A549 (cell line): Measurements from ENCODE around the gene LYZL6. TPM values are rescaled to one million over a fixed set of nuclear protein-coding genes. Genes with fewer than 3 reads are reported as not detected.

Experiments used
- ATAC-seq, 2 experiments: fragments of 200-7000 bp in 1 of 2; fragments of >200 bp in 1 of 2; cut with Nextera tagmentation in 1 of 2; cut with Tn5 transposase in 1 of 2; 3 replicates each; pipeline versions ENCODE4 v1.8.0 to v1.9.1; 2018 to 2020; ENCODE audit warnings: mild to moderate bottlenecking in 1 of 2, moderate library complexity in 1 of 2
- CTCF ChIA-PET: fragments of 300-600 bp; sonication (Branson Sonifier 250); formaldehyde crosslinking; extraction: SDS; loops from one replicate; lab custom pipeline; 2021; ENCODE audit warnings: antibody characterized with exemption, inconsistent platforms; lab: Yijun Ruan, JAX
- POLR2A ChIA-PET: fragments of 350-600 bp; formaldehyde crosslinking; extraction: SDS; loops from one replicate; lab custom pipeline; 2021; ENCODE audit warnings: antibody characterized with exemption, inconsistent platforms; lab: Yijun Ruan, JAX
- DNase-seq, 2 experiments: peaks; one replicate each; pipeline versions ENCODE4 v3.0.0 to v3.0.0-alpha.2; 2011 to 2016; ENCODE audit warnings: low read depth in 1 of 2, low spot score in 1 of 2
- FAIRE-seq: peaks from 2 replicates; lab custom pipeline; 2011; peaks lifted over from hg19 to GRCh38; lab: Jason Lieb, UNC
- H3K27ac ChIP-seq, 2 experiments: fragments of >200 bp; sonication (Bioruptor Twin); formaldehyde crosslinking; 3 replicates each; pipeline ENCODE4 v1.5.1; 2016 to 2017
- H3K4me1 ChIP-seq: fragments of >200 bp; sonication (Bioruptor Twin); formaldehyde crosslinking; 3 replicates; pipeline ENCODE4 v1.6.1; 2016
- H3K4me2 ChIP-seq: fragments of >200 bp; sonication (Bioruptor Twin); formaldehyde crosslinking; 3 replicates; pipeline ENCODE4 v1.6.1; 2016
- H3K4me3 ChIP-seq: fragments of >200 bp; sonication (Bioruptor Twin); formaldehyde crosslinking; 3 replicates; pipeline ENCODE4 v1.5.1; 2016
- H3K9me3 ChIP-seq: fragments of >200 bp; sonication (Bioruptor Twin); formaldehyde crosslinking; 3 replicates; pipeline ENCODE4 v1.6.1; 2016
- CBX8 ChIP-seq: fragments of 200-600 bp; sonication (generic); IDR thresholded peaks from 2 replicates; pipeline ENCODE4 v1.6.1; 2016
- GATA3 ChIP-seq: IDR thresholded peaks from 2 replicates; pipeline ENCODE4 v1.6.1; 2012; ENCODE audit warnings: borderline replicate concordance
- JUN ChIP-seq, 2 experiments: fragments of >200 bp; sonication (Bioruptor Twin); formaldehyde crosslinking; IDR thresholded peaks; 2 replicates in 1 of 2; 3 replicates in 1 of 2; pipeline ENCODE4 v1.6.1; 2016 to 2017
- KDM5A ChIP-seq: fragments of 200-600 bp; sonication (generic); IDR thresholded peaks from 2 replicates; pipeline ENCODE4 v1.6.1; 2016; ENCODE audit warnings: antibody characterized with exemption, mild to moderate bottlenecking
- MAZ ChIP-seq: fragments of 150-350 bp; IDR thresholded peaks from 2 replicates; pipeline ENCODE4 v1.6.1; 2014; ENCODE audit warnings: antibody characterized with exemption, low read depth, low read length, borderline replicate concordance
- MYC ChIP-seq: IDR thresholded peaks from 2 replicates; pipeline ENCODE4 v1.6.1; 2012; ENCODE audit warnings: mild to moderate bottlenecking, inconsistent platforms, low read length, improper control_type of control experiment, borderline replicate concordance
- NPAS2 ChIP-seq: fragments of 250-450 bp; sonication (Bioruptor Pico); IDR thresholded peaks from 2 replicates; pipeline ENCODE4 v1.8.0; 2022; ENCODE audit warnings: mild to moderate bottlenecking, moderate library complexity, borderline replicate concordance
- PHF8 ChIP-seq: fragments of 200-600 bp; sonication (generic); IDR thresholded peaks from 2 replicates; pipeline ENCODE4 v1.6.1; 2016; ENCODE audit warnings: low read depth, mild to moderate bottlenecking, antibody characterized with exemption, moderate library complexity, borderline replicate concordance
- POLR2AphosphoS2 ChIP-seq: conservative IDR thresholded peaks from 2 replicates; pipeline ENCODE4 v1.6.1; 2012; ENCODE audit warnings: low read length, improper control_type of control experiment, inconsistent platforms
- RAD21 ChIP-seq, 2 experiments: fragments of >200 bp in 1 of 2; sonication (Bioruptor Twin) in 1 of 2; formaldehyde crosslinking in 1 of 2; IDR thresholded peaks in 1 of 2; conservative IDR thresholded peaks in 1 of 2; 2 replicates in 1 of 2; 3 replicates in 1 of 2; pipeline ENCODE4 v1.6.1; 2012 to 2018; ENCODE audit warnings: inconsistent platforms in 1 of 2
- RARB ChIP-seq: fragments of 250-450 bp; sonication (Bioruptor Pico); IDR thresholded peaks from 2 replicates; pipeline ENCODE4 v1.8.0; 2021; ENCODE audit warnings: mild to moderate bottlenecking, moderate library complexity
- RNF2 ChIP-seq: fragments of 200-600 bp; sonication (generic); IDR thresholded peaks from 2 replicates; pipeline ENCODE4 v1.6.1; 2016; ENCODE audit warnings: low read depth, mild to moderate bottlenecking, antibody characterized with exemption, moderate library complexity, borderline replicate concordance
- SREBF2 ChIP-seq: fragments of 450-650 bp; IDR thresholded peaks from 2 replicates; pipeline ENCODE4 v1.6.1; 2014; ENCODE audit warnings: mild to moderate bottlenecking, moderate library complexity
- ZC3H11A ChIP-seq: fragments of 450-650 bp; IDR thresholded peaks from 2 replicates; pipeline ENCODE4 v1.6.1; 2014; ENCODE audit warnings: antibody characterized with exemption, mild to moderate bottlenecking
- ZSCAN20 ChIP-seq: fragments of 250-450 bp; sonication (Bioruptor Pico); IDR thresholded peaks from 2 replicates; pipeline ENCODE4 v1.8.0; 2022; ENCODE audit warnings: mild to moderate bottlenecking, moderate library complexity
- WGBS: methylation state at CpG from one replicate; pipeline ENCODE4 v1.1.6; 2017; ENCODE audit errors: missing lambda C conversion rate; 5-methylcytosine and 5-hydroxymethylcytosine counted together
- polyA plus RNA-seq, 4 experiments: library from polyadenylated mRNA; depleted of rRNA in 3 of 4; stranded (reverse); fragments of >200 nt; fragmentation: RNase III in 1 of 4; extraction: RNeasy Plus Mini Kit Qiagen cat#74134 plus additional on column Dnase treatment in 1 of 4; gene quantifications; 2 replicates in 3 of 4; 3 replicates in 1 of 4; pipeline ENCODE4 v1.2.3, GENCODE V29; 2011 to 2017

Gene LYZL6
- polyA plus RNA-seq, 2 of the 4 experiments (the other 2 are of a cell fraction): not detected

- DNase-seq: no peak
- CTCF ChIA-PET: interaction anchor here (0.8 to 1.5 kb wide), 3 partner anchors 8 to 231 kb away, joined by 3 to 5 read pairs (median 3); no protein-coding TSS in a partner anchor
Observed at GRCh38 chr17:35917519-35918213, 25.8 kb downstream of the LYZL6 start.

DNA sequence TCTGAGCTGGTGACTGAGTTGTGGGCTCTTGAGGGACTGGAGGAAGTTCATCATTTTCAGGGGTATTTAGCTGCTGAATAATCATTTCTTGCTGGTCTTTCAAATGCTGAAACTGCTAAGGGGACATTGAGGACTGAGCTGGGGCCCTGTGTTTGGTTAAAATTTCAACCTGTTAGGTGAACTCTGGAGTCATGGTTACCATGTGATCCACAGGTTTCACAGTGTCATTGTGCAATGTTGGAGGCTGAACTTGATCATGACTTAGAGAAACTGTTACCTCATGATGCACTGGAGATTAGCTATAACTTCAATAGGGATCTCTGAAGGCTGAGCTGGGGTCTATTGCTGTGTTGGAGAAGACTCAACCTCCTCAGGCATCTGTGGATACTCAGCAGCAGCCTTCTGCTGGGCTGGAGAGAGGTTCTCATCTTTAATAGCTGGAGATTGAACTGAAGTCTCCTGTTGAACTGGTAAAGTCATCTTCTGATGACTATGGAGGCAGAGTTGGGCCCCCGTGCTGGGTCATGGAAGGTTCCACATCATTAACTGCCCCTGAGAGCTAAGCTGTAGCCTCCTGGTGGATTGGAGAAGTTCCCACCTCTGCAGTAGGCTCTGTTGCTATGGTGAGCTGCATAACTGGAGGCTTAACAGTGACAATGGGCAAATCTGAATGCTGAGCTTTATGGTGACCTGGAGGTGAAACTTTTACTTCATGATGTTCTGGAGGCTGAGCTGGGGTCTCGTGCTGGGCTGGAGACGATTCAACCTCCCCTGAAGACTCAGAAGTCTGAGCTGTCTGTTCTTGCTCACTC is 28.2 kb downstream of the LYZL6 start:
- CTCF ChIA-PET: interaction anchor here (0.7 to 1.6 kb wide), 6 partner anchors 9 to 1180 kb away, joined by 3 to 5 read pairs (median 4); no protein-coding TSS in a partner anchor
- H3K27ac ChIP-seq: no peak overlapping the region
- DNase-seq (no peak), ATAC-seq (no peak), FAIRE-seq (no peak)
- 0 out of 3 replicates have a peak, but pooled peaks cover 3% of the 10 kb centered on the region for H3K9me3 ChIP-seq
- POLR2A ChIA-PET: no interaction called here
- WGBS: 25% methylated on average over 3 of the region's 3 CpGs
- H3K4me1 ChIP-seq: no peaks in the 10 kb centered on the region
- no peak for TF ChIP-seq RNF2
- no peak for TF ChIP-seq ZC3H11A
- no peak for TF ChIP-seq RAD21 (conservative IDR thresholded peaks at IDR 0.05 in 1 of 2, IDR thresholded peaks at IDR 0.05 in 1 of 2)
- no peak for TF ChIP-seq GATA3
- TF ChIP-seq JUN (IDR thresholded peaks at IDR 0.05): no peak
- no peak for TF ChIP-seq MYC
- TF ChIP-seq KDM5A: no peak
- H3K4me3 ChIP-seq: no peak overlapping the region
- H3K4me2 ChIP-seq: no peak overlapping the region

More at GRCh38 chr17:35917519-35918213, 25.8 kb downstream of the LYZL6 start:
- no peaks in the 10 kb centered on the region for H3K4me1 ChIP-seq
- no peak for ATAC-seq
- no peak for FAIRE-seq
- H3K9me3 ChIP-seq: 0 out of 3 replicates have a peak, but pooled peaks cover 3% of the 10 kb centered on the region
- POLR2A ChIA-PET: no interaction called here
- no peak for TF ChIP-seq RARB
- TF ChIP-seq PHF8: no peak
- WGBS: 90% methylated on average over 28 of the region's 29 CpGs
- H3K27ac ChIP-seq: no peak overlapping the region
- no peak overlapping the region for H3K4me2 ChIP-seq
- no peak overlapping the region for H3K4me3 ChIP-seq

DNA sequence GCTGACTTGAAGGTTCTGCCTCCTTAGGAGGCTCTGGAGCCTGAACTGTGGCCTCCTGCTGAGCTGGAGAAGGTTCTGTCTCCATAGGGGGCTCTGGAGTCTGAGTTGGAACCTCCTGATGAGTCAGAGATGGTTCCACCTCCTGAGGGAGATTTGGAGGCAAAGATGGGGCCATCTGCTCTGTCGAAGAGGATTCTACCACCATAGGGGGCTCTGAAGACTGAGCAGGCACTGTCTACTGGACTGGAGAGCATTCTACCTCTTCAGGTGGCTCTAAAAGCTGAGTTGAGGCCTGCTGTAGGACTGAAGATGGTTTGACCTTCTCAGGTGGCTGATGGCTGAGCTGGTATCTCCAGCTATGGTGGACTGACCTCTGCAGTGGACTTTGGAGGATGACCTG is 29.2 kb downstream of the LYZL6 start:
- CTCF ChIA-PET: interaction anchor here (0.7 to 1.5 kb wide), 3 partner anchors 12 to 55 kb away, joined by 3 to 5 read pairs (median 4); no protein-coding TSS in a partner anchor
- FAIRE-seq (no peak), DNase-seq (no peak), ATAC-seq (no peak)
- no peak overlapping the region for H3K4me3 ChIP-seq
- POLR2A ChIA-PET: no interaction called here
- H3K9me3 ChIP-seq: 0 out of 3 replicates have a peak, but pooled peaks cover 3% of the 10 kb centered on the region
- H3K4me1 ChIP-seq: no peaks in the 10 kb centered on the region
- WGBS: 18% methylated on average over 1 of the region's 1 CpG
- H3K4me2 ChIP-seq: no peak overlapping the region
- TF ChIP-seq ZC3H11A: no peak
- TF ChIP-seq CBX8: no peak
- no peak for TF ChIP-seq POLR2AphosphoS2
- TF ChIP-seq MYC: no peak
- TF ChIP-seq NPAS2 (CRISPR knock-in tag): no peak
- TF ChIP-seq RNF2: no peak
- TF ChIP-seq KDM5A: no peak
- H3K27ac ChIP-seq: no peak overlapping the region

- no peak for ATAC-seq
- H3K4me3 ChIP-seq: no peak overlapping the region
- DNase-seq: no peak
- CTCF ChIA-PET: interaction anchor here (0.7 to 1.5 kb wide), 5 partner anchors 10 to 56 kb away, joined by 3 to 5 read pairs (median 3); no protein-coding TSS in a partner anchor
- H3K9me3 ChIP-seq: 0 out of 3 replicates have a peak, but pooled peaks cover 3% of the 10 kb centered on the region
- WGBS: 30% methylated on average over 4 of the region's 4 CpGs
- TF ChIP-seq MAZ (no peak), ZSCAN20 (CRISPR knock-in tag) (no peak), SREBF2 (no peak)
- POLR2A ChIA-PET: no interaction called here
- H3K27ac ChIP-seq: no peak overlapping the region
- no peak for FAIRE-seq
- H3K4me1 ChIP-seq: no peaks in the 10 kb centered on the region
- no peak overlapping the region for H3K4me2 ChIP-seq
Observed at GRCh38 chr17:35913609-35914008, 29.9 kb downstream of the LYZL6 start.
